Activated effector memory CD4-positive, alpha-beta T cell treated with Interleukin-2 at 50 U/mL for 16 hours (primary cell): Measurements from ENCODE around the gene CKAP2.
"Not testable (repeated sequence)": the region's sequence is repeated elsewhere in the genome, so short reads cannot be mapped to it uniquely, and the experiment has no call there.

ENCODE experiments used
- DNase-seq: peaks from one replicate; pipeline ENCODE4 v3.0.0-alpha.2; 2020

Gene CKAP2

DNA sequence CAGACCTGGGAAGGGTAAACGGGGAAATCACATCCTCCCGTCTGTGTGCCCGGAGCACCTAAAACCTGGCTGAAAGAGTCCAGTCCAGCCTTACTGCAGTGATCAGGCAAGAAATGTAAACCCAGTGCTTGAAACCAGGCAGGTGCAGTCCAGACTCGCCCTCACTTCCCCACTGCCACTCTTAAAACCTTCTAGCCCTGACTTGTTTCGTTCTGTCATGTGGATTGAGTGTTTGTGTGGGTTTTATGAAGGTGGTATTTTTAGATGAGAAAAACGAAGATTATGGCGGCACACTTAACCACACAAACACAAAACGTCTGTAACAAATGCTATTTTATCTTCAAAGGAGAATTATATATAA lies 839 bp upstream of the CKAP2 start:
- no peak for DNase-seq

DNA sequence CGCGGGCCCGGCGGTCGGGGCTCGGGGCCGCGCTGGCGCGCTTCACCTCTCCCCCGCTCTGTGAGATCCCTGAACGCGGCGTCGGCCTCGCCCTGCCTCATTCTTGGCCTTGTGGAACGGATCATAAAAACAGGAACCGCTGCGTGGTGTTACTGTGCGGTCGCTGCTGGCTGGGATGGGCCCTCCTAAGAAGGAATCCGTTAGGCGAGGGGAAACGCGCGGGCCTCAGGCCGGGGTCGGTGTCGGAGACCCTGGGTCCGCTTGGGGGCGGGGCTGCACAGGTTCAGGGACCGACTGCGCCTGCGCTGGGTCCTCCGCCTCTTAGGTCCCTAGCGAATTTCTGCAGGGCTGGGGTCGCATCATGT lies 381 bp downstream of the CKAP2 start:
- DNase-seq: peak; percentile 69

DNA sequence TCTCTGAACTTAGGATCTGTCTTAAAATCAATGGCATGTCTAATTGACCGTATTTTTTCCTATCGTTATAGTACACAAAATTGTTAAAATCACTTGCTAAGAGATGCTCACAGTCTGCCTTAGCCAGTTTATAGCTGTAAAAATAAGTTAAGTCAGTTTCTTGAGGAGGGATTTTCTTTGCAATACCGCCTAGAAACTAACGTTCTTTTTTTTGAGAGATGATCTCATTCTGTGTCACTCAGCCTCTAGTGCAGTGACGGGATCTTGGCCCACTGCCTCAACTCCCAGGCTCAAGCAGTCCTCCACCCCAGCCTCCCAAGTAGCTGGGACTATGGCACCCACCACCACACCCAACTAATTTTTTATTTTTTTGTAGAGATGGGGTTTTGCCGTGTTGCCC lies 4.4 kb downstream of the CKAP2 start:
- no peak for DNase-seq

- no peak for DNase-seq
Measured at GRCh38 chr13:52461265-52461664, 6.0 kb downstream of the CKAP2 start.

GRCh38 chr13:52463526-52463925 lies 8.2 kb downstream of the CKAP2 start:
- no peak for DNase-seq

DNA sequence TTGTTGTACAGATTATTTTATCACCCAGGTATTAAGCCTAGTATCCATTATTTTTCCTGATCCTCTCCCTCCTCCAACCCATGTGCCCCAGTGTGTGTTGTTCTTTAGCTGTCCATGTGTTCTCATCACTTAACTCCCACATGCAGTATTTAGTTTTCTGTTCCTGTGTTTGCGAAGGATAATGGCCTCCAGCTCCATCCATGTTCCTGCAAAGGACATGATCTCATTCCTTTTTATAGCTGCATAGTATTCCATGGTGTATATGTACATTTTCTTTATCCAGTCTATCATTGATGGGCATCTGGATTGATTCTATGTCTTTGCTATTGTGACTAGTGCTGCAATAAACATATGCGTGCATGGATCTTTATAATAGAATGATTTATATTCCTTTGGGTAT lies 13.2 kb downstream of the CKAP2 start:
- not testable (repeated sequence) for DNase-seq

DNA sequence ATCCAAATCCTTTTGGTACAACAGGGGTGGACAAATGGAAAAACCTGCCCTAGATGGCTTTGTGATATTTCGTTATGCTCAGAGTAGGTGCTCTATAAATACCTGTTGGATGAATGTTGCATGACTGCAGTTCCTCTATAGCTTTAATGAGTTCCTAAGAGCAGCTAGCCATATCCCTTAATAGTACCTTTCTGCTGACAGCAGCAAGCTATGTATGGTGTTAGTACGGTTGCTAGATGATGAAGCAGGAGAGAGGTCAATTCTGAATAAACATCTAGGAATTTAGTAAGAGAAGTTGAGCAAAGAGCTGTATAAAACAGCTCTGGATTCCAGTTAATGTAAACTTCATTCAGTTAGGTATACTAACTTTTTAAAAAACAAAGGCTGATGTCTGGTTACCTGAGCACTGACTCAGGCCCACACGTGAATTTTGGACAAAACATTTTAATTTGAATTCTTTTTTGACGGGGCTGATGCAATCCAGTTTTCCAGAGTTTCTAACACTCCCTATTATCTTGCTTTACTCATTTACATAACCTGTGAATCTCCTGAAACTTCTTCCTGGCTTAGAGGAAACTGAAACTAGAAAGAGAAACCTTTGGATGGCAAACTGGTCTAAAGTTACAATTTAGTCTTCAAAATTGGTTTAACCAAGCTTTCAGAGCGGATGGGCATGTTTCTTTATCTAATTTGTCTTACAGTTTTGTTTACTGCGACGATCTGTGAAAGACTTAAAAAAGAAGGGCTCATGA lies 25.6 kb downstream of the CKAP2 start:
- DNase-seq: not testable (repeated sequence)

DNA sequence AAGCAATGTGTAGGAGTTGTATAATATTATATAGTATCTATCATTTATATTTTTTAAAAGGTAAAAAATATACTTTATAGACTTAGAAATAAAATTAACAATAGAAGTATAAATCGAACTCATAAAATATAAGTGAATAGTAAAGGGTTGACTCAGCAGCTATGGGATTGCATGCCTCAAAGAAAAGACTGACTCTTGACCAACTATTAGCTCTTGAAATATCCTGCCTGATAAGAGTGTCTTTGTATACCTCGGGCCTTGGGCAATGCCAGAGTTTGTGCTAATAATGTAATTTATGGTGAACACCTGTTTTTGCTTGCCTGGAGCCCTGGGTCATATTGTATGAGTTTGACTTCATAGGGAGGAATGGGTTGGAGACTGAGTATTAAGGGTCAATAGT lies 31.8 kb downstream of the CKAP2 start:
- not testable (repeated sequence) for DNase-seq

- DNase-seq: not testable (repeated sequence)
Measured at GRCh38 chr13:52488763-52489162, 33.5 kb downstream of the CKAP2 start.

GRCh38 chr13:52491015-52491414 lies 35.7 kb downstream of the CKAP2 start:
- DNase-seq: not testable (repeated sequence)

- DNase-seq: not testable (repeated sequence)
Measured at GRCh38 chr13:52494241-52494640, 39.0 kb downstream of the CKAP2 start.

GRCh38 chr13:52497979-52498378 lies 42.7 kb downstream of the CKAP2 start:
- not testable (repeated sequence) for DNase-seq

DNA sequence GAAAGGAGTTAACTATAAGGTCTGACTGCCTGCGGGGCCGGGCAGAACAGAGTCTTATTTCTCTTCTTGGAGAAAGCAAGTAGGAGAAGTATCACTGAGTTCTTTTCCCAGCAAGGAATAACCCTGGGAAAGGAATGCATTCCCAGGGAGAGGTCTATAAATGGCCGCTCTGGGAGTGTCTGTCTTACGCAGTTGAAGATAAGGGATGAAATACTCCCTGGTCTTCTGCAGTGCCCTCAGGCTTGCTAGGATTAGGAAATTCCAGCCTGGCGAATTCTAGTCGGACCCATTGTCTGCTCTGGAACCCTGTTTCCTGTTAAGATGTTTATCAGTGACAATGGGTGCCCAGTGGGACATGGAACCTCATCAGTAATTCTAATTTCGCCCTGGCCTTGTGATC lies 47.0 kb downstream of the CKAP2 start:
- DNase-seq: not testable (repeated sequence)

GRCh38 chr13:52505843-52506242 lies 50.6 kb downstream of the CKAP2 start:
- not testable (repeated sequence) for DNase-seq

- DNase-seq: not testable (repeated sequence)
Measured at GRCh38 chr13:52509532-52509931, 54.3 kb downstream of the CKAP2 start.

DNA sequence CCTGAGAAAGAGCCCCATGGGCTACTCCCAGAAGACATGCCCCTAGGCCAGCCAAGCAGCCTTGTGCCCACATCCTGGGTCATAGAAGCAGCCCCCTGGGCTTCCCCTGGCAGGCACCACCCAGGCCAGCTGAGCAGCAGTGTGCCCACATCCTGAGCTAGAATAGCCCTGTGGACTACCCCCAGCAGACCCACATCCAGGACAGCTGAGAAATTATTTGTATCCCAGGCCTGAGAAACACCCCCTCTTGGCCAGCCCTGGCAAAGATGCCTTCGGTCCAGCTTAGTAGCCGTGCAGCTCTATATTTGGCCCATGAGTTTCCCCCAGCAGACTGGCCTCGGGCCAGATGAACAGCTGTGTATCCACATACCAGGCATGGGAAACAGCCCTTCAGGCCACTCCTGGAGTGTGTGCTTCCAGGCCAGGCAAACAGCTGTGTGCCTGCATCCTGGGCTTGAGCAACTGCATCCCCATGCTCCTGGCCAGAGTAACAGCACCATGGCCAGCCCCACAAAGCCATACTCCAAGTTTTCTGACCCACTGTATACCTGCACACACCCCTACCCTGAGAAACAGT lies 55.0 kb downstream of the CKAP2 start:
- DNase-seq: not testable (repeated sequence)

GRCh38 chr13:52511598-52511997 lies 56.3 kb downstream of the CKAP2 start:
- not testable (repeated sequence) for DNase-seq

DNA sequence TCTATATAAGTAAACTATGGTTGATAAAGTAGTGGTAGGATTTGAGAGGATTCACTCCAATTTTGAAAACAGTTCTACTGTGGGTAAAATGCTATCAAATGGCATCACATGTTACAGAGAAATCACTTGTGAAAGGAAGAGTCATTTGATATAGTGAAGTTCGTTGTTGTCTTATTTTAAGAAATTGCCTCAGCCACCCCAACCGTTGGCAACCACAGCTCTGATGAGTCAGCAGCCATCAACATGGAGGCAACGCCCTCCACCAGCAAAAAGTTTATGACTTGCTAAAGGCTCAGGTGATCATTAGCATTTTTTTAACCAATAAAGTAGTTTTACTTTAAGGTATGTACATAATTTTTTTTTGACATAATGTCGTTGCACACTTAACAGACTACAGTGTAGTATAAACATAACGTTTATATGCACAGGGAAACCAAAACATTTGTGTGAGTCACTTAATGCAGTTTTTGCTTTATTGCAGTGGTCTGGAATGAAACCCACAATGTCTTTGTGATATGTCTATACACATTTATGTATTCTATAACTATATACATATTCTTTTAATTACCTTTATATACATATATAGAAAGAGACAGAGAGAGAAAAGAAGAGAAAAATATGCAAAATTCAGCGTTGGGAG lies 58.8 kb downstream of the CKAP2 start:
- peak; percentile 7 for DNase-seq

DNA sequence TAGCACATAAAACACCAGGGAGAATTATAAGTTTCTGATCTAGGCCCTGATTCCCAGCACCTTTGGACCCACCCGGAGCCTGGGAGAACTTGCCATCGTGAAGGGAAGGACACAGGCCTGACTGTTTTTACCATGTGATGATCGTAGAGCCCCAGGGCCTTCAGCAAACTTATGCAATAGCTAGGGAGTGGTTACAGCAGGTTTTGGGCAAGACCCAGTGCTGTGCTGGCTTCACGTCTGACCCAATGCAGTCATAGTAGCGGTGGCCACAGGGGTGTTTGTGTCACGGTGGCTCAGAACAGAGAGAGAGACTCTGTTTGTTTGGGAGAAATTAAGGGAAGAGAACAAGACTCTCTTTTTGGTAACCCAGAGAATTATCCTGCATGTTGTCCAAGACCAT lies 68.0 kb downstream of the CKAP2 start:
- not testable (repeated sequence) for DNase-seq
